ENCODE measurements around the gene SRL. TPM values are rescaled to one million over a fixed set of nuclear protein-coding genes. Genes with fewer than 3 reads are reported as not detected.

Gene SRL
- total and polyA plus RNA-seq, 2 of the 13 experiments (the other 11 are each of a cell fraction or from before 2014, with no cell fraction given), result 0.05 TPM; not detected in 1

GRCh38 chr16:4290236-4290830, 48.5 kb upstream of the SRL start:
- in situ Hi-C loops (cut with HindIII; ENCODE audit: extremely low pct_ligation_motif_present, low pct_unique_long_range_greater_than_20kb) (no loop called here), intact Hi-C loops (cut with micrococcal nuclease; ENCODE audit: unreplicated experiment) (loop anchor here (1.0 kb wide), 1 partner anchor 24 kb away; no protein-coding TSS in a partner anchor)
- WGBS (ENCODE audit: low lambda C conversion rate), result 2% methylated on average over 8 of the region's 8 CpGs
- peak; percentile 88 for DNase-seq (ENCODE audit: low spot score)
- no peaks in the 10 kb centered on the region for H4K20me1 ChIP-seq (ENCODE audit: insufficient read depth, low read length)
- ChIA-PET POLR2A (interaction anchor here (0.7 to 1.4 kb wide), 9 partner anchors 9 to 38 kb away, joined by 3 to 8 read pairs (median 5); partner anchors contain the start of gene TFAP4), CTCF (ENCODE audit: low intra/inter-chr PET ratio, low total read pairs) (interaction anchor here (5.5 kb wide), 1 partner anchor 39 kb away, joined by 43 read pairs; no protein-coding TSS in a partner anchor)
- no peaks in the 10 kb centered on the region for H3K9me3 ChIP-seq (ENCODE audit: low read length)
- no peaks in the 10 kb centered on the region for H3K36me3 ChIP-seq (replicated peaks in 1 of 2; ENCODE audit: control insufficient read depth in 1 of 2, insufficient read depth in 2 of 2, low read length in 2 of 2)
- H2AFZ ChIP-seq (ENCODE audit: low read length), result no peak overlapping the region
- H3K4me3 ChIP-seq (replicated peaks in 1 of 3; ENCODE audit: insufficient read depth in 1 of 3, low read depth in 2 of 3, low read length in 3 of 3), result peak overlapping the region in 1 of 3 experiments; percentile 10; a peak in 1 of 6 replicates
- H3K27ac ChIP-seq (ENCODE audit: extremely low read length, insufficient read depth, low read length), result peak overlapping the region; percentile 44
- H3K9ac ChIP-seq (ENCODE audit: insufficient read depth, low read depth, low read length), result peak overlapping the region; percentile 17; the same call in 1 of the 2 replicates
- FAIRE-seq, result peak; percentile 39
- H3K4me2 ChIP-seq (ENCODE audit: low read depth, low read length), result peak overlapping the region; percentile 51
- H3K79me2 ChIP-seq (ENCODE audit: insufficient read depth, low read length), result no peaks in the 10 kb centered on the region
- peaks cover 70% of the 10 kb centered on the region for H3K4me1 ChIP-seq (ENCODE audit: insufficient read depth, low read length)
- BruUV-seq (replicated peaks), result no TSS peak
- H3K27me3 ChIP-seq (ENCODE audit: control insufficient read depth in 1 of 2, insufficient read depth in 2 of 2, low read length in 2 of 2), result peaks cover 3 to 22% of the 10 kb centered on the region in 2 experiments; a peak in 4 of 5 replicates
- ATAC-seq, result peak; percentile 47
- TF ChIP-seq GTF3A (CRISPR knock-in tag; conservative IDR thresholded peaks at IDR 0.05), result no peak
- TF ChIP-seq ZNF891 (CRISPR knock-in tag; IDR thresholded peaks at IDR 0.05), result no peak
- no peak for TF ChIP-seq ZNF253 (CRISPR knock-in tag; IDR thresholded peaks at IDR 0.05; ENCODE audit: borderline replicate concordance)
- TF ChIP-seq IKZF1 (IDR thresholded peaks at IDR 0.05), result no peak
- TF ChIP-seq ZNF501 (CRISPR knock-in tag; IDR thresholded peaks at IDR 0.05), result no peak
- TF ChIP-seq SETDB1 (CRISPR knock-in tag; IDR thresholded peaks at IDR 0.05; ENCODE audit: borderline replicate concordance), result no peak
- TF ChIP-seq NR1H2 (CRISPR knock-in tag; IDR thresholded peaks at IDR 0.05; ENCODE audit: borderline replicate concordance, low read depth), result no peak
- no peak for TF ChIP-seq RBAK (CRISPR knock-in tag; IDR thresholded peaks at IDR 0.05)
- TF ChIP-seq PLRG1 (conservative IDR thresholded peaks at IDR 0.05), result no peak
- TF ChIP-seq SP140L (CRISPR knock-in tag; IDR thresholded peaks at IDR 0.05; ENCODE audit: borderline replicate concordance), result no peak
- no peak for TF ChIP-seq ETS1 (CRISPR knock-in tag; IDR thresholded peaks at IDR 0.05)
- TF ChIP-seq HDAC1 (CRISPR knock-in tag; IDR thresholded peaks at IDR 0.05), result no peak
- no peak for TF ChIP-seq ZKSCAN5 (CRISPR knock-in tag; IDR thresholded peaks at IDR 0.05)
- TF ChIP-seq ZMYM3 (CRISPR knock-in tag; IDR thresholded peaks at IDR 0.05), result 0 out of 2 replicates have a peak, but pooled peaks have one; percentile 41
- no peak for TF ChIP-seq ZZZ3 (CRISPR knock-in tag; IDR thresholded peaks at IDR 0.05; ENCODE audit: borderline replicate concordance)
- TF ChIP-seq ZFP36 (IDR thresholded peaks at IDR 0.05; ENCODE audit: borderline replicate concordance, low read depth, low read length, partially characterized antibody), result no peak
- TF ChIP-seq SKI (IDR thresholded peaks at IDR 0.05; ENCODE audit: partially characterized antibody), result peak; percentile 41
- TF ChIP-seq IRF1 (CRISPR knock-in tag; IDR thresholded peaks at IDR 0.05; ENCODE audit: low read depth), result no peak
- TF ChIP-seq BRF2 (CRISPR knock-in tag; IDR thresholded peaks at IDR 0.05), result no peak
- TF ChIP-seq ZBTB2 (CRISPR knock-in tag; IDR thresholded peaks at IDR 0.05; ENCODE audit: low read depth), result no peak
- TF ChIP-seq PHF8 (CRISPR knock-in tag; IDR thresholded peaks at IDR 0.05), result no peak

Measured in HepG2 (cell line).